HepG2 (cell line): ENCODE results near the gene PCDHGB7.
"Not testable (repeated sequence)": the region's sequence is repeated elsewhere in the genome, so short reads cannot be mapped to it uniquely, and the experiment has no call there.

Experiments used
- FOXA1 ChIP-seq, 2 experiments: fragments of 450-650 bp in 1 of 2; sonication (generic) in 1 of 2; formaldehyde crosslinking in 1 of 2; IDR thresholded peaks; 2 replicates each; pipeline versions ENCODE4 v1.4.0 to v1.6.1; 2016 to 2020; ENCODE audit warnings: missing genetic modification reagents in 1 of 2
- SMARCC2 ChIP-seq: fragments of 450-650 bp; IDR thresholded peaks from 2 replicates; pipeline ENCODE4 v1.6.1; 2017; ENCODE audit warnings: antibody characterized with exemption, mild to moderate bottlenecking
- WIZ ChIP-seq: sonication (generic); formaldehyde crosslinking; IDR thresholded peaks from 2 replicates; pipeline ENCODE4 v1.5.1; 2020; ENCODE audit warnings: mild to moderate bottlenecking, missing genetic modification reagents
- ZFP62 ChIP-seq: sonication (generic); formaldehyde crosslinking; IDR thresholded peaks from 2 replicates; pipeline ENCODE4 v1.4.0; 2020; ENCODE audit warnings: missing genetic modification reagents
- TF ChIP-seq, protein P1 (sequence below): sonication (generic); formaldehyde crosslinking; IDR thresholded peaks from one replicate; pipeline ENCODE4 v1.5.1; 2020; ENCODE audit warnings: mild to moderate bottlenecking, missing genetic modification reagents; ENCODE audit errors: not compliant biosample characterization

GRCh38 chr5:141417494-141418172, at the start of gene PCDHGB7:
- TF ChIP-seq ZFP62 (CRISPR knock-in tag); SMARCC2; WIZ; FOXA1 (IDR thresholded peaks at IDR 0.05); FOXA1 (CRISPR knock-in tag; IDR thresholded peaks at IDR 0.05): not testable (repeated sequence)
- TF ChIP-seq, protein P1, sequence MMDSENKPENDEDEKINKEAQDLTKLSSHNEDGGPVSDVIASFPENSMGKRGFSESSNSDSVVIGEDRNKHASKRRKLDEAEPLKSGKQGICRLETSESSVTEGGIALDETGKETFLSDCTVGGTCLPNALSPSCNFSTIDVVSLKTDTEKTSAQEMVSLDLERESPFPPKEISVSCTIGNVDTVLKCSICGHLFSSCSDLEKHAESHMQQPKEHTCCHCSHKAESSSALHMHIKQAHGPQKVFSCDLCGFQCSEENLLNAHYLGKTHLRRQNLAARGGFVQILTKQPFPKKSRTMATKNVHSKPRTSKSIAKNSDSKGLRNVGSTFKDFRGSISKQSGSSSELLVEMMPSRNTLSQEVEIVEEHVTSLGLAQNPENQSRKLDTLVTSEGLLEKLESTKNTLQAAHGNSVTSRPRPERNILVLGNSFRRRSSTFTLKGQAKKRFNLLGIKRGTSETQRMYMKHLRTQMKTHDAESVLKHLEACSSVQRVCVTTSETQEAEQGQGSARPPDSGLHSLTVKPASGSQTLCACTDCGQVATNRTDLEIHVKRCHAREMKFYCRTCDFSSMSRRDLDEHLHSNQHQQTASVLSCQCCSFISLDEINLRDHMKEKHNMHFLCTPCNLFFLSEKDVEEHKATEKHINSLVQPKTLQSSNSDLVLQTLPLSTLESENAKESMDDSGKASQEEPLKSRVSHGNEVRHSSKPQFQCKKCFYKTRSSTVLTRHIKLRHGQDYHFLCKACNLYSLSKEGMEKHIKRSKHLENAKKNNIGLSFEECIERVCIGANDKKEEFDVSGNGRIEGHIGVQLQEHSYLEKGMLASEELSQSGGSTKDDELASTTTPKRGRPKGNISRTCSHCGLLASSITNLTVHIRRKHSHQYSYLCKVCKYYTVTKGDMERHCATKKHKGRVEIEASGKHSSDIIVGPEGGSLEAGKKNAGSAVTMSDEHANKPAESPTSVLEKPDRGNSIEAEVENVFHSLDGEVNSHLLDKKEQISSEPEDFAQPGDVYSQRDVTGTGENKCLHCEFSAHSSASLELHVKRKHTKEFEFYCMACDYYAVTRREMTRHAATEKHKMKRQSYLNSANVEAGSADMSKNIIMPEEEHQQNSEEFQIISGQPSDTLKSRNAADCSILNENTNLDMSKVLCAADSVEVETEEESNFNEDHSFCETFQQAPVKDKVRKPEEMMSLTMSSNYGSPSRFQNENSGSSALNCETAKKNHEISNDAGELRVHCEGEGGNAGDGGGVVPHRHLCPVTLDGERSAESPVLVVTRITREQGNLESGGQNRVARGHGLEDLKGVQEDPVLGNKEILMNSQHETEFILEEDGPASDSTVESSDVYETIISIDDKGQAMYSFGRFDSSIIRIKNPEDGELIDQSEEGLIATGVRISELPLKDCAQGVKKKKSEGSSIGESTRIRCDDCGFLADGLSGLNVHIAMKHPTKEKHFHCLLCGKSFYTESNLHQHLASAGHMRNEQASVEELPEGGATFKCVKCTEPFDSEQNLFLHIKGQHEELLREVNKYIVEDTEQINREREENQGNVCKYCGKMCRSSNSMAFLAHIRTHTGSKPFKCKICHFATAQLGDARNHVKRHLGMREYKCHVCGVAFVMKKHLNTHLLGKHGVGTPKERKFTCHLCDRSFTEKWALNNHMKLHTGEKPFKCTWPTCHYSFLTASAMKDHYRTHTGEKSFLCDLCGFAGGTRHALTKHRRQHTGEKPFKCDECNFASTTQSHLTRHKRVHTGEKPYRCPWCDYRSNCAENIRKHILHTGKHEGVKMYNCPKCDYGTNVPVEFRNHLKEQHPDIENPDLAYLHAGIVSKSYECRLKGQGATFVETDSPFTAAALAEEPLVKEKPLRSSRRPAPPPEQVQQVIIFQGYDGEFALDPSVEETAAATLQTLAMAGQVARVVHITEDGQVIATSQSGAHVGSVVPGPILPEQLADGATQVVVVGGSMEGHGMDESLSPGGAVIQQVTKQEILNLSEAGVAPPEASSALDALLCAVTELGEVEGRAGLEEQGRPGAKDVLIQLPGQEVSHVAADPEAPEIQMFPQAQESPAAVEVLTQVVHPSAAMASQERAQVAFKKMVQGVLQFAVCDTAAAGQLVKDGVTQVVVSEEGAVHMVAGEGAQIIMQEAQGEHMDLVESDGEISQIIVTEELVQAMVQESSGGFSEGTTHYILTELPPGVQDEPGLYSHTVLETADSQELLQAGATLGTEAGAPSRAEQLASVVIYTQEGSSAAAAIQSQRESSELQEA = not testable (repeated sequence)
